Tibial nerve (tissue), 4 donors: ENCODE results near the gene EMILIN1.

ENCODE experiments used
- EP300 ChIP-seq, 2 donors: sonication (generic); formaldehyde crosslinking; IDR thresholded peaks; one replicate each; pipeline ENCODE4 v1.6.1; 2017; ENCODE audit warnings: antibody characterized with exemption in 2 of 2, mild to moderate bottlenecking in 1 of 2
- TF ChIP-seq, protein P1 (sequence below), 5 experiments: fragments of 200-600 bp in 3 of 5; fragments of 450-650 bp in 2 of 5; sonication (generic) in 3 of 5; IDR thresholded peaks; one replicate each; pipeline ENCODE4 v1.5.1; 2016 to 2019; ENCODE audit warnings: antibody characterized with exemption in 5 of 5, mild to moderate bottlenecking in 3 of 5, moderate library complexity in 2 of 5

- TF ChIP-seq, protein P1, sequence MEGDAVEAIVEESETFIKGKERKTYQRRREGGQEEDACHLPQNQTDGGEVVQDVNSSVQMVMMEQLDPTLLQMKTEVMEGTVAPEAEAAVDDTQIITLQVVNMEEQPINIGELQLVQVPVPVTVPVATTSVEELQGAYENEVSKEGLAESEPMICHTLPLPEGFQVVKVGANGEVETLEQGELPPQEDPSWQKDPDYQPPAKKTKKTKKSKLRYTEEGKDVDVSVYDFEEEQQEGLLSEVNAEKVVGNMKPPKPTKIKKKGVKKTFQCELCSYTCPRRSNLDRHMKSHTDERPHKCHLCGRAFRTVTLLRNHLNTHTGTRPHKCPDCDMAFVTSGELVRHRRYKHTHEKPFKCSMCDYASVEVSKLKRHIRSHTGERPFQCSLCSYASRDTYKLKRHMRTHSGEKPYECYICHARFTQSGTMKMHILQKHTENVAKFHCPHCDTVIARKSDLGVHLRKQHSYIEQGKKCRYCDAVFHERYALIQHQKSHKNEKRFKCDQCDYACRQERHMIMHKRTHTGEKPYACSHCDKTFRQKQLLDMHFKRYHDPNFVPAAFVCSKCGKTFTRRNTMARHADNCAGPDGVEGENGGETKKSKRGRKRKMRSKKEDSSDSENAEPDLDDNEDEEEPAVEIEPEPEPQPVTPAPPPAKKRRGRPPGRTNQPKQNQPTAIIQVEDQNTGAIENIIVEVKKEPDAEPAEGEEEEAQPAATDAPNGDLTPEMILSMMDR (IDR thresholded peaks at IDR 0.05) = no peak
- TF ChIP-seq EP300 (IDR thresholded peaks at IDR 0.05) = no peak
These were observed 40.3 kb downstream of the EMILIN1 start, which contains the start of gene CGREF1 for GRCh38 chr2:27118525-27119329.
